Measurements from ENCODE around the gene LGR5.

- TF ChIP-seq CTCF (conservative IDR thresholded peaks at IDR 0.05; ENCODE audit: low read depth, low read length) (no peak), EZH2phosphoT487 (IDR thresholded peaks at IDR 0.05; ENCODE audit: borderline replicate concordance, low read length) (no peak), EZH2 (IDR thresholded peaks at IDR 0.05; ENCODE audit: low read length, unreplicated experiment) (no peak)
These were observed 99.2 kb downstream of the LGR5 start for GRCh38 chr12:71538807-71539206.

All from PC-3 (cell line).